SK-N-SH (cell line): ENCODE data around the gene MSTN. TPM values are rescaled to one million over a fixed set of nuclear protein-coding genes. Genes with fewer than 3 reads are reported as not detected.

Experiments
- CTCF ChIA-PET: fragments of 300-600, 350-600 bp; formaldehyde crosslinking; extraction: SDS; loops from one replicate; lab custom pipeline; 2021; lab: Yijun Ruan, JAX
- POLR2A ChIA-PET: fragments of 350-600 bp; sonication (Branson Sonifier 250); formaldehyde crosslinking; extraction: SDS; loops from one replicate; lab custom pipeline; 2020; ENCODE audit warnings: antibody characterized with exemption, inconsistent platforms; lab: Yijun Ruan, JAX
- DNase-seq: peaks from one replicate; pipeline ENCODE4 v3.0.0; 2012
- H2AFZ ChIP-seq: fragments of 200-600 bp; sonication (generic); 2 replicates; pipeline ENCODE4 v1.8.1; 2016; ENCODE audit warnings: antibody characterized with exemption, mild to moderate bottlenecking, low read depth
- H3F3A ChIP-seq: fragments of 200-600 bp; sonication (generic); replicated peaks from 2 replicates; pipeline ENCODE3; 2016; ENCODE audit warnings: antibody characterized with exemption, mild to moderate bottlenecking; ENCODE audit not compliant: insufficient read depth
- H3K27ac ChIP-seq, 2 experiments: fragments of 200-500 bp in 1 of 2; fragments of 200-600 bp in 1 of 2; sonication (Bioruptor generic) in 1 of 2; sonication (generic), shearing (Covaris generic) in 1 of 2; 2 replicates each; pipeline versions ENCODE4 v1.5.1 to v1.6.1; 2014 to 2016; ENCODE audit warnings: low read depth in 2 of 2, inconsistent platforms in 1 of 2, low read length in 1 of 2, mild to moderate bottlenecking in 1 of 2, mixed read lengths in 1 of 2
- H3K27me3 ChIP-seq: fragments of 200-600 bp; sonication (generic), shearing (Covaris generic); 2 replicates; pipeline ENCODE4 v1.6.1; 2016; ENCODE audit warnings: mixed run types; ENCODE audit not compliant: insufficient read depth
- H3K36me3 ChIP-seq, 2 experiments: fragments of 200-500 bp in 1 of 2; fragments of 200-600 bp in 1 of 2; sonication (Bioruptor generic) in 1 of 2; sonication (generic) in 1 of 2; replicated peaks in 1 of 2; 2 replicates each; pipeline versions ENCODE3 to v1.5.1; 2014 to 2016; ENCODE audit warnings: low read length in 1 of 2, mild to moderate bottlenecking in 1 of 2; ENCODE audit not compliant: insufficient read depth in 2 of 2, control insufficient read depth in 1 of 2
- H3K4me1 ChIP-seq, 2 experiments: fragments of 200-500 bp in 1 of 2; fragments of 200-600 bp in 1 of 2; sonication (Bioruptor generic) in 1 of 2; sonication (generic), shearing (Covaris generic) in 1 of 2; 2 replicates each; pipeline versions ENCODE4 v1.5.1 to v1.6.1; 2014 to 2016; ENCODE audit warnings: low read depth in 1 of 2, low read length in 1 of 2, mixed run types in 1 of 2; ENCODE audit not compliant: insufficient read depth in 2 of 2, control insufficient read depth in 1 of 2
- H3K4me2 ChIP-seq: fragments of 200-600 bp; sonication (generic), shearing (Covaris generic); 2 replicates; pipeline ENCODE4 v1.6.1; 2017; ENCODE audit warnings: mixed run types
- H3K4me3 ChIP-seq, 2 experiments: fragments of 200-500 bp in 1 of 2; fragments of 200-600 bp in 1 of 2; sonication (Bioruptor generic) in 1 of 2; sonication (generic), shearing (Covaris generic) in 1 of 2; 2 replicates each; pipeline versions ENCODE4 v1.5.1 to v1.8.1; 2014 to 2016; ENCODE audit warnings: low read depth in 2 of 2, inconsistent platforms in 1 of 2, low read length in 1 of 2, mild to moderate bottlenecking in 1 of 2, mixed read lengths in 1 of 2, moderate library complexity in 1 of 2
- H3K79me2 ChIP-seq: fragments of 200-600 bp; sonication (generic); 2 replicates; pipeline ENCODE4 v1.8.1; 2017; ENCODE audit warnings: mild to moderate bottlenecking; ENCODE audit not compliant: insufficient read depth
- H3K9ac ChIP-seq: fragments of 200-600 bp; sonication (generic); 2 replicates; pipeline ENCODE4 v1.6.1; 2017; ENCODE audit warnings: mixed run types
- H3K9me2 ChIP-seq: fragments of 200-600 bp; sonication (generic); 2 replicates; pipeline ENCODE4 v1.6.1; 2017; ENCODE audit warnings: mixed run types
- H3K9me3 ChIP-seq: fragments of 200-600 bp; sonication (generic); 2 replicates; pipeline ENCODE4 v1.6.1; 2017; ENCODE audit warnings: mixed run types, mild to moderate bottlenecking, moderate library complexity
- H4K20me1 ChIP-seq: fragments of 200-600 bp; sonication (generic); 2 replicates; pipeline ENCODE4 v1.6.1; 2017; ENCODE audit warnings: mild to moderate bottlenecking, mixed run types; ENCODE audit not compliant: insufficient read depth
- ELF1 ChIP-seq: IDR thresholded peaks from 2 replicates; pipeline ENCODE4 v1.4.0; 2012
- EP300 ChIP-seq, 2 experiments: IDR thresholded peaks; 2 replicates each; pipeline versions ENCODE4 v1.4.0 to v1.6.1; 2012; ENCODE audit warnings: borderline replicate concordance in 1 of 2, low read depth in 1 of 2, low read length in 1 of 2
- EZH2phosphoT487 ChIP-seq: fragments of 200-600 bp; sonication (generic); IDR thresholded peaks from 2 replicates; pipeline ENCODE4 v1.6.1; 2017; ENCODE audit warnings: low read depth, mixed run types, mild to moderate bottlenecking, antibody characterized with exemption, moderate library complexity, borderline replicate concordance
- FOXJ3 ChIP-seq: sonication (generic); formaldehyde crosslinking; IDR thresholded peaks from 2 replicates; pipeline ENCODE4 v1.5.1; 2020; ENCODE audit warnings: mild to moderate bottlenecking, missing genetic modification reagents
- GABPA ChIP-seq: IDR thresholded peaks from 2 replicates; pipeline ENCODE4 v1.4.0; 2012; ENCODE audit warnings: low read depth, mild to moderate bottlenecking
- IRF3 ChIP-seq: fragments of 150-350 bp; IDR thresholded peaks from 2 replicates; pipeline ENCODE4 v1.6.1; 2016; ENCODE audit warnings: mild to moderate bottlenecking, low read depth, low read length
- MEF2A ChIP-seq: IDR thresholded peaks from 2 replicates; pipeline ENCODE4 v1.4.0; 2012; ENCODE audit warnings: low read depth, borderline replicate concordance
- PBX3 ChIP-seq: IDR thresholded peaks from 2 replicates; pipeline ENCODE4; 2012
- POLR2AphosphoS5 ChIP-seq: IDR thresholded peaks from 2 replicates; pipeline ENCODE4 v1.6.1; 2012; ENCODE audit warnings: low read depth, low read length
- RCOR1 ChIP-seq: fragments of 150-350 bp; IDR thresholded peaks from 2 replicates; pipeline ENCODE4 v1.6.1; 2017; ENCODE audit warnings: antibody characterized with exemption, low read length
- REST ChIP-seq: IDR thresholded peaks from 2 replicates; pipeline ENCODE4 v1.6.1; 2012; ENCODE audit warnings: mild to moderate bottlenecking, low read depth, low read length, moderate library complexity
- TEAD4 ChIP-seq: IDR thresholded peaks from 2 replicates; pipeline ENCODE4 v1.4.0; 2012; ENCODE audit warnings: mild to moderate bottlenecking, borderline replicate concordance; ENCODE audit not compliant: insufficient read depth
- ZBTB33 ChIP-seq: IDR thresholded peaks from 2 replicates; pipeline ENCODE4 v1.4.0; 2012; ENCODE audit warnings: low read depth, borderline replicate concordance
- WGBS: methylation state at CpG from one replicate; pipeline ENCODE4 v1.1.6; 2017; ENCODE audit warnings: low lambda C conversion rate; 5-methylcytosine and 5-hydroxymethylcytosine counted together
- polyA plus RNA-seq, 3 experiments: library from polyadenylated mRNA; depleted of rRNA; stranded (reverse); fragments of >200 nt; gene quantifications; 2 replicates each; pipeline ENCODE4 v1.2.3, GENCODE V29; 2012

MSTN gene
- polyA plus RNA-seq, 1 of the 3 experiments (the other 2 are of a cell fraction): 0.05 TPM

GRCh38 chr2:190060626-190061025 is 1.9 kb downstream of the MSTN start:
- H3F3A ChIP-seq: no peaks in the 10 kb centered on the region
- H4K20me1 ChIP-seq: no peaks in the 10 kb centered on the region
- no peaks in the 10 kb centered on the region for H3K79me2 ChIP-seq
- H3K9me3 ChIP-seq: peaks cover 5% of the 10 kb centered on the region; the same call in 1 of the 2 replicates
- no peak overlapping the region for H2AFZ ChIP-seq
- 95% methylated on average over 2 of the region's 2 CpGs for WGBS
- no peak overlapping the region for H3K4me3 ChIP-seq
- H3K9ac ChIP-seq: no peak overlapping the region
- TF ChIP-seq EP300 (IDR thresholded peaks at IDR 0.05; ENCODE audit: borderline replicate concordance in 1 of 2, low read depth in 1 of 2, low read length in 1 of 2) (no peak), RCOR1 (no peak), ELF1 (no peak), REST (no peak), GABPA (no peak), IRF3 (no peak), TEAD4 (no peak), MEF2A (no peak), EZH2phosphoT487 (no peak), ZBTB33 (no peak), PBX3 (no peak), POLR2AphosphoS5 (no peak), FOXJ3 (no peak)
- no peak for DNase-seq
- no peak overlapping the region for H3K27ac ChIP-seq
- H3K36me3 ChIP-seq: no peaks in the 10 kb centered on the region
- no peaks in the 10 kb centered on the region for H3K9me2 ChIP-seq
- H3K27me3 ChIP-seq: no peaks in the 10 kb centered on the region
- no peak overlapping the region for H3K4me2 ChIP-seq
- ChIA-PET POLR2A (no interaction called here), CTCF (interaction anchor here (1.4 kb wide), 2 partner anchors 9 to 10 kb away, joined by 3 to 4 read pairs; no protein-coding TSS in a partner anchor)
- H3K4me1 ChIP-seq: no peaks in the 10 kb centered on the region; a peak in 1 of 4 replicates
